BLaER1 treated with 17β-estradiol and CSF1 and Interleukin-3, amounts not matched to agents 10 nM and 100 nM (cell line): ENCODE results near the gene SPECC1L.
"Not testable (repeated sequence)": the region's sequence is repeated elsewhere in the genome, so short reads cannot be mapped to it uniquely, and the experiment has no call there.

Experiments
- H3K27ac ChIP-seq, 11 experiments: shearing (Covaris generic); formaldehyde crosslinking; 2 replicates each; pipeline ENCODE4 v1.8.1; 2022
- H3K27me3 ChIP-seq, 11 experiments: shearing (Covaris generic); formaldehyde crosslinking; 2 replicates each; pipeline ENCODE4 v1.8.1; 2022
- H3K36me3 ChIP-seq, 11 experiments: shearing (Covaris generic); formaldehyde crosslinking; 2 replicates each; pipeline ENCODE4 v1.8.1; 2022
- H3K4me1 ChIP-seq, 10 experiments: shearing (Covaris generic); formaldehyde crosslinking; 2 replicates each; pipeline ENCODE4 v1.8.1; 2022
- H3K4me2 ChIP-seq, 11 experiments: shearing (Covaris generic); formaldehyde crosslinking; 2 replicates each; pipeline ENCODE4 v1.8.1; 2022
- H3K4me3 ChIP-seq, 10 experiments: shearing (Covaris generic); formaldehyde crosslinking; 2 replicates each; pipeline ENCODE4 v1.8.1; 2022
- H3K9ac ChIP-seq, 11 experiments: shearing (Covaris generic); formaldehyde crosslinking; 2 replicates each; pipeline ENCODE4 v1.8.1; 2022
- H3K9me3 ChIP-seq, 11 experiments: shearing (Covaris generic); formaldehyde crosslinking; replicated peaks in 1 of 11; 2 replicates each; pipeline ENCODE4 v1.8.1; 2022
- H4K20me1 ChIP-seq, 11 experiments: shearing (Covaris generic); formaldehyde crosslinking; 2 replicates each; pipeline ENCODE4 v1.8.1; 2022
- Cebpa-rat ChIP-seq, 11 experiments: shearing (Covaris generic); IDR thresholded peaks; 2 replicates each; pipeline ENCODE4 v1.8.1; 2022

SPECC1L gene

GRCh38 chr22:24244144-24244787 lies 26.4 kb upstream of the SPECC1L start:
- Histone ChIP-seq H3K4me3 (peak overlapping the region in 8 of 10 experiments; percentile 41 to 76 (median 58); a peak in 15 of 20 replicates), H4K20me1 (no peaks in the 10 kb centered on the region), H3K9ac (peak overlapping the region in 9 of 11 experiments; percentile 60 to 81 (median 67); a peak in 14 of 22 replicates), H3K4me1 (peaks cover 54 to 82% (median 77%) of the 10 kb centered on the region in 10 experiments), H3K27ac (peak overlapping the region in 9 of 11 experiments; percentile 27 to 87 (median 75); a peak in 16 of 22 replicates), H3K9me3 (no peaks in the 10 kb centered on the region), H3K4me2 (peak overlapping the region; percentile 87 to 98 (median 94)), H3K36me3 (peaks cover 0 to 7% (median 0%) of the 10 kb centered on the region in 11 experiments; a peak in 3 of 22 replicates), H3K27me3 (no peaks in the 10 kb centered on the region)
- TF ChIP-seq Cebpa-rat (IDR thresholded peaks at IDR 0.05), result no peak

- Histone ChIP-seq H3K4me2 (peak within 1 kb of the TSS; percentile 87 to 98 (median 94)), H3K4me1 (peaks cover 54 to 79% (median 73%) of the 10 kb centered on the region in 10 experiments), H3K9ac (peak within 1 kb of the TSS in 9 of 11 experiments; percentile 60 to 81 (median 67); a peak in 14 of 22 replicates), H3K27ac (peak within 1 kb of the TSS in 9 of 11 experiments; percentile 27 to 87 (median 75); a peak in 16 of 22 replicates), H3K4me3 (peak within 1 kb of the TSS in 8 of 10 experiments; percentile 41 to 76 (median 58); a peak in 15 of 20 replicates)
- not testable (repeated sequence) for H3K36me3 ChIP-seq, H3K9me3 ChIP-seq, H3K27me3 ChIP-seq, H4K20me1 ChIP-seq
Observed at GRCh38 chr22:24245030-24245431, 25.6 kb upstream of the SPECC1L start, which contains the start of gene GGT5. Gene GGT5, minus strand, starts transcription at chr22:24245082. Its CDS starts 357 bp downstream, at chr22:24244725.

- peaks cover 54 to 70% (median 64%) of the 10 kb centered on the region in 10 experiments for H3K4me1 ChIP-seq
- peak overlapping the region; percentile 55 to 98 (median 89) for H3K4me2 ChIP-seq
- not testable (repeated sequence) for H3K36me3 ChIP-seq, H3K27me3 ChIP-seq, H4K20me1 ChIP-seq, H3K9me3 ChIP-seq
- peak overlapping the region in 8 of 11 experiments; percentile 15 to 70 (median 62); a peak in 9 of 22 replicates for H3K27ac ChIP-seq
- 0 out of 20 replicates have a peak overlapping the region, but pooled peaks of 1 of the 10 experiments have one; percentile 63 for H3K4me3 ChIP-seq
- peak overlapping the region in 5 of 11 experiments; percentile 33 to 64 (median 54); a peak in 7 of 22 replicates for H3K9ac ChIP-seq
Observed at GRCh38 chr22:24245584-24246561, 24.8 kb upstream of the SPECC1L start.

GRCh38 chr22:24247011-24247507 lies 23.6 kb upstream of the SPECC1L start:
- peak overlapping the region; percentile 48 to 98 (median 77) for H3K4me2 ChIP-seq
- H3K27me3 ChIP-seq, result no peaks in the 10 kb centered on the region
- H3K27ac ChIP-seq, result peak overlapping the region; percentile 21 to 70 (median 58); a peak in 17 of 22 replicates
- no peaks in the 10 kb centered on the region for H4K20me1 ChIP-seq
- H3K9me3 ChIP-seq, result no peaks in the 10 kb centered on the region
- TF ChIP-seq Cebpa-rat (IDR thresholded peaks at IDR 0.05), result no peak
- H3K4me1 ChIP-seq, result peaks cover 51 to 59% (median 54%) of the 10 kb centered on the region in 10 experiments
- no peak overlapping the region for H3K4me3 ChIP-seq
- peak overlapping the region; percentile 28 to 64 (median 51); a peak in 17 of 22 replicates for H3K9ac ChIP-seq
- no peaks in the 10 kb centered on the region for H3K36me3 ChIP-seq

- Histone ChIP-seq H3K36me3 (no peaks in the 10 kb centered on the region), H3K4me2 (peak overlapping the region; percentile 48 to 98 (median 77)), H3K27me3 (no peaks in the 10 kb centered on the region), H3K4me1 (peaks cover 45 to 52% (median 47%) of the 10 kb centered on the region in 10 experiments), H4K20me1 (no peaks in the 10 kb centered on the region), H3K27ac (peak overlapping the region in 10 of 11 experiments; percentile 21 to 70 (median 58); a peak in 17 of 22 replicates), H3K9ac (peak overlapping the region; percentile 28 to 64 (median 51); a peak in 16 of 22 replicates), H3K9me3 (no peaks in the 10 kb centered on the region), H3K4me3 (no peak overlapping the region)
- no peak for TF ChIP-seq Cebpa-rat (IDR thresholded peaks at IDR 0.05)
Observed at GRCh38 chr22:24247564-24248344, 22.9 kb upstream of the SPECC1L start.

GRCh38 chr22:24248611-24249010 lies 22.0 kb upstream of the SPECC1L start:
- H3K4me2 ChIP-seq, H3K27me3 ChIP-seq, H3K27ac ChIP-seq, H3K36me3 ChIP-seq, H3K9ac ChIP-seq, H3K4me3 ChIP-seq, H3K9me3 ChIP-seq, H4K20me1 ChIP-seq: not testable (repeated sequence)
- peaks cover 36 to 43% (median 39%) of the 10 kb centered on the region in 10 experiments for H3K4me1 ChIP-seq

GRCh38 chr22:24249413-24249812 lies 21.2 kb upstream of the SPECC1L start:
- not testable (repeated sequence) for H3K9me3 ChIP-seq, H3K9ac ChIP-seq, H4K20me1 ChIP-seq, H3K36me3 ChIP-seq, H3K4me2 ChIP-seq, H3K27me3 ChIP-seq, H3K27ac ChIP-seq, H3K4me3 ChIP-seq
- peaks cover 28 to 35% (median 32%) of the 10 kb centered on the region in 10 experiments for H3K4me1 ChIP-seq

GRCh38 chr22:24251286-24251685 lies 19.3 kb upstream of the SPECC1L start:
- H3K36me3 ChIP-seq, H3K27me3 ChIP-seq, H4K20me1 ChIP-seq, H3K4me3 ChIP-seq, H3K27ac ChIP-seq, H3K9me3 ChIP-seq, H3K9ac ChIP-seq, H3K4me2 ChIP-seq: not testable (repeated sequence)
- H3K4me1 ChIP-seq, result peaks cover 12 to 18% (median 16%) of the 10 kb centered on the region in 10 experiments

- not testable (repeated sequence) for H3K4me3 ChIP-seq, H3K36me3 ChIP-seq, H3K4me1 ChIP-seq, H3K9ac ChIP-seq, H4K20me1 ChIP-seq, H3K9me3 ChIP-seq, H3K27ac ChIP-seq, H3K27me3 ChIP-seq, H3K4me2 ChIP-seq
Observed at GRCh38 chr22:24253126-24253525, 17.5 kb upstream of the SPECC1L start.

- not testable (repeated sequence) for H3K27ac ChIP-seq, H3K36me3 ChIP-seq, H4K20me1 ChIP-seq, H3K27me3 ChIP-seq, H3K9ac ChIP-seq, H3K4me3 ChIP-seq, H3K4me1 ChIP-seq, H3K4me2 ChIP-seq, H3K9me3 ChIP-seq
Observed at GRCh38 chr22:24256136-24256535, 14.5 kb upstream of the SPECC1L start.

- H4K20me1 ChIP-seq, H3K27ac ChIP-seq, H3K27me3 ChIP-seq, H3K36me3 ChIP-seq, H3K9me3 ChIP-seq, H3K4me3 ChIP-seq, H3K9ac ChIP-seq, H3K4me1 ChIP-seq, H3K4me2 ChIP-seq: not testable (repeated sequence)
Observed at GRCh38 chr22:24256736-24257135, 13.9 kb upstream of the SPECC1L start.

GRCh38 chr22:24259459-24259858 lies 11.2 kb upstream of the SPECC1L start:
- Histone ChIP-seq H3K9ac (peak overlapping the region in 2 of 11 experiments; percentile 26 to 44; a peak in 2 of 22 replicates), H3K4me1 (peaks cover under 1 to 28% (median 23%) of the 10 kb centered on the region in 10 experiments; a peak in 17 of 20 replicates), H3K4me2 (peak overlapping the region in 5 of 11 experiments; percentile 20 to 42 (median 33); a peak in 4 of 22 replicates), H3K27ac (peak overlapping the region in 4 of 11 experiments; percentile 32 to 45 (median 40); a peak in 5 of 22 replicates)
- not testable (repeated sequence) for H4K20me1 ChIP-seq, H3K36me3 ChIP-seq, H3K27me3 ChIP-seq, H3K4me3 ChIP-seq, H3K9me3 ChIP-seq
